ENCODE results near the gene RNF220. TPM values are rescaled to one million over a fixed set of nuclear protein-coding genes. Genes with fewer than 3 reads are reported as not detected.

The RNF220 gene
- total and polyA plus RNA-seq, 2 of the 4 experiments (the other 2 are of a cell fraction) = 71.8 to 77.1 TPM

DNA sequence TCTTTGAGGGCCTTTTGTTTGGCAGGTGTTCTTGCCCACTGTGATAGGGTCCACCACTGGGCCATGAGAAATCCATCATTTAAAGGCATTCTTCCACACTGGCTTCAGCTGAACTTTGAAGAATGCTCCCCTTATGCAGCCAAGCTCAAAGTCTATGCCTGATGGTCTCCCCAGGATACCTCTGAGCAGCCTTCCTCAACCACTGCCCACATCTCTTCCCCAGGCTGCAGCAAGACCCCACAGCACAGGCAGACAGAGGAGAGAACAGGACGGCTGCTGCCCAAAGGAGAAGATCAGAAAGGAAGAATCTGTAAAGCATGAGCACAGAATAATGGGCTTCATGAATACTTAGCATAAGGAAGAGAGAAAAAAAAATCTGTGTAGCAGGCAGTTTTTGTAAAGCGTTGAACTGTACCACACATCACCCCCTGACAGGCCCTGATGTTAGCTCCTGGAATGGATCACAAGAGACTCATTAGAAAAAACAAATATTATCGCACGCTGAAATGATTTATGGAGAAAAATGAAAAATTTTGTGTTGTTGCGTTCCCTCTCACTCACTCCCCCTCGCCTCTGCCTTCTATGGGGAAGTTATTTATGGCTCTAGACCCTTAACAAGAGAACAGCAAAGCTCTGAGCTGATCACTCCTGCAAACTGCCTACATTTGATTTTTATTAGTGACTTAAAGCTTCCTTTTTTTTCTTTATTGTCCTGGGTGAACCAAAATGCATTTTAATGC is 135.1 kb downstream of the RNF220 start:
- Histone ChIP-seq H4K91ac (ENCODE audit: insufficient read depth, low read depth, low read length) (no peak overlapping the region), H3K56ac (ENCODE audit: extremely low read depth, insufficient read depth, low read length) (no peak overlapping the region), H3K4ac (ENCODE audit: low read depth, low read length) (no peak overlapping the region), H2BK5ac (ENCODE audit: low read depth, low read length, poor library complexity, severe bottlenecking) (no peak overlapping the region), H3K4me3 (ENCODE audit: insufficient read depth, low read depth, low read length) (no peak overlapping the region), H2BK120ac (ENCODE audit: low read depth, low read length) (no peak overlapping the region), H2BK20ac (ENCODE audit: low read depth, low read length) (no peak overlapping the region), H3K36me3 (ENCODE audit: control insufficient read depth, insufficient read depth, low read length) (no peaks in the 10 kb centered on the region), H2BK15ac (ENCODE audit: low read depth, low read length) (no peak overlapping the region), H3K79me1 (ENCODE audit: low read depth in 1 of 2, low read length in 2 of 2) (no peaks in the 10 kb centered on the region), H3K18ac (ENCODE audit: low read depth, low read length) (no peak overlapping the region), H2AK5ac (ENCODE audit: low read depth, low read length) (no peak overlapping the region), H3K27ac (ENCODE audit: insufficient read depth, low read length) (no peak overlapping the region), H4K5ac (ENCODE audit: low read depth, low read length) (no peak overlapping the region), H3K14ac (replicated peaks; ENCODE audit: low read depth, low read length) (no peak overlapping the region), H4K8ac (ENCODE audit: low read depth in 2 of 2, low read length in 2 of 2) (no peak overlapping the region), H2AK9ac (replicated peaks; ENCODE audit: low read depth, low read length, poor library complexity) (no peak overlapping the region), H3K9ac (ENCODE audit: low read depth, low read length) (no peak overlapping the region), H3K23ac (ENCODE audit: low read depth, low read length) (no peak overlapping the region), H3K9me3 (ENCODE audit: control insufficient read depth, insufficient read depth, low read length) (no peaks in the 10 kb centered on the region), H3K4me2 (ENCODE audit: low read depth, low read length) (no peak overlapping the region), H3K27me3 (ENCODE audit: control insufficient read depth, insufficient read depth, low read length) (peaks cover 60% of the 10 kb centered on the region), H4K20me1 (ENCODE audit: insufficient read depth, low read length) (no peaks in the 10 kb centered on the region), H3K4me1 (ENCODE audit: control insufficient read depth, insufficient read depth, low read length) (no peaks in the 10 kb centered on the region), H2AFZ (replicated peaks; ENCODE audit: low read length, poor library complexity) (no peak overlapping the region), H3K9me1 (ENCODE audit: insufficient read depth, low read length) (no peaks in the 10 kb centered on the region)
- no peak for ATAC-seq (ENCODE audit: low read depth)
- intact Hi-C loops (cut with micrococcal nuclease) = no loop called here
- BruUV-seq (replicated peaks) = no TSS peak
- TF ChIP-seq BHLHE40 (IDR thresholded peaks at IDR 0.05; ENCODE audit: low read depth, low read length) (no peak), RAD21 (IDR thresholded peaks at IDR 0.05; ENCODE audit: low read length) (no peak), SMC3 (IDR thresholded peaks at IDR 0.05; ENCODE audit: low read depth, low read length) (no peak), NFE2L2 (IDR thresholded peaks at IDR 0.05; ENCODE audit: low read depth, low read length) (no peak), RFX5 (IDR thresholded peaks at IDR 0.05; ENCODE audit: low read depth, low read length) (no peak), POLR2A (IDR thresholded peaks at IDR 0.05; ENCODE audit: low read depth, low read length) (no peak), CHD1 (IDR thresholded peaks at IDR 0.05; ENCODE audit: low read depth, low read length) (no peak), FOS (IDR thresholded peaks at IDR 0.05; ENCODE audit: low read depth, low read length) (no peak), MXI1 (IDR thresholded peaks at IDR 0.05; ENCODE audit: borderline replicate concordance, low read depth, low read length) (no peak)
- TF ChIP-seq, protein P1, sequence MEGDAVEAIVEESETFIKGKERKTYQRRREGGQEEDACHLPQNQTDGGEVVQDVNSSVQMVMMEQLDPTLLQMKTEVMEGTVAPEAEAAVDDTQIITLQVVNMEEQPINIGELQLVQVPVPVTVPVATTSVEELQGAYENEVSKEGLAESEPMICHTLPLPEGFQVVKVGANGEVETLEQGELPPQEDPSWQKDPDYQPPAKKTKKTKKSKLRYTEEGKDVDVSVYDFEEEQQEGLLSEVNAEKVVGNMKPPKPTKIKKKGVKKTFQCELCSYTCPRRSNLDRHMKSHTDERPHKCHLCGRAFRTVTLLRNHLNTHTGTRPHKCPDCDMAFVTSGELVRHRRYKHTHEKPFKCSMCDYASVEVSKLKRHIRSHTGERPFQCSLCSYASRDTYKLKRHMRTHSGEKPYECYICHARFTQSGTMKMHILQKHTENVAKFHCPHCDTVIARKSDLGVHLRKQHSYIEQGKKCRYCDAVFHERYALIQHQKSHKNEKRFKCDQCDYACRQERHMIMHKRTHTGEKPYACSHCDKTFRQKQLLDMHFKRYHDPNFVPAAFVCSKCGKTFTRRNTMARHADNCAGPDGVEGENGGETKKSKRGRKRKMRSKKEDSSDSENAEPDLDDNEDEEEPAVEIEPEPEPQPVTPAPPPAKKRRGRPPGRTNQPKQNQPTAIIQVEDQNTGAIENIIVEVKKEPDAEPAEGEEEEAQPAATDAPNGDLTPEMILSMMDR (conservative IDR thresholded peaks at IDR 0.05; ENCODE audit: low read depth, low read length) = no peak
- TF ChIP-seq, protein P2, sequence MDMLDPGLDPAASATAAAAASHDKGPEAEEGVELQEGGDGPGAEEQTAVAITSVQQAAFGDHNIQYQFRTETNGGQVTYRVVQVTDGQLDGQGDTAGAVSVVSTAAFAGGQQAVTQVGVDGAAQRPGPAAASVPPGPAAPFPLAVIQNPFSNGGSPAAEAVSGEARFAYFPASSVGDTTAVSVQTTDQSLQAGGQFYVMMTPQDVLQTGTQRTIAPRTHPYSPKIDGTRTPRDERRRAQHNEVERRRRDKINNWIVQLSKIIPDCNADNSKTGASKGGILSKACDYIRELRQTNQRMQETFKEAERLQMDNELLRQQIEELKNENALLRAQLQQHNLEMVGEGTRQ (IDR thresholded peaks at IDR 0.05; ENCODE audit: low read depth, low read length) = no peak
- TF ChIP-seq, protein P3, sequence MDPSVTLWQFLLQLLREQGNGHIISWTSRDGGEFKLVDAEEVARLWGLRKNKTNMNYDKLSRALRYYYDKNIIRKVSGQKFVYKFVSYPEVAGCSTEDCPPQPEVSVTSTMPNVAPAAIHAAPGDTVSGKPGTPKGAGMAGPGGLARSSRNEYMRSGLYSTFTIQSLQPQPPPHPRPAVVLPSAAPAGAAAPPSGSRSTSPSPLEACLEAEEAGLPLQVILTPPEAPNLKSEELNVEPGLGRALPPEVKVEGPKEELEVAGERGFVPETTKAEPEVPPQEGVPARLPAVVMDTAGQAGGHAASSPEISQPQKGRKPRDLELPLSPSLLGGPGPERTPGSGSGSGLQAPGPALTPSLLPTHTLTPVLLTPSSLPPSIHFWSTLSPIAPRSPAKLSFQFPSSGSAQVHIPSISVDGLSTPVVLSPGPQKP (IDR thresholded peaks at IDR 0.05; ENCODE audit: borderline replicate concordance, low read depth, low read length) = no peak
- DNase-seq = no peak
- dilution Hi-C loops (cut with HindIII; ENCODE audit: low sequenced_read_pairs, unreplicated experiment) = no loop called here
- WGBS, 2 experiments (ENCODE audit: extremely low coverage in 2 of 2, insufficient read length in 1 of 2) = no CpG with 5 or more reads among the region's 6 CpGs
- in situ Hi-C loops (cut with MboI; ENCODE audit: low sequenced_read_pairs) = no loop called here
- POLR2A ChIA-PET (ENCODE audit: unreplicated experiment) = no interaction called here
- CTCF ChIA-PET = no interaction called here
